Bronchial epithelial cell (primary cell): ENCODE results near the gene SLC7A9. TPM values are rescaled to one million over a fixed set of nuclear protein-coding genes. Genes with fewer than 3 reads are reported as not detected.

Experiments used
- DNase-seq: peaks from one replicate; pipeline ENCODE4 v3.0.0-alpha.2; 2010; ENCODE audit warnings: low read depth
- FAIRE-seq: peaks from 2 replicates; lab custom pipeline; 2011; peaks lifted over from hg19 to GRCh38; lab: Jason Lieb, UNC
- H3K27me3 ChIP-seq: 2 replicates; pipeline ENCODE4 v1.5.1; 2011; ENCODE audit warnings: low read length; ENCODE audit not compliant: control insufficient read depth, insufficient read depth
- H3K36me3 ChIP-seq: 2 replicates; pipeline ENCODE4 v1.5.1; 2011; ENCODE audit warnings: low read length; ENCODE audit not compliant: control insufficient read depth, insufficient read depth
- H3K4me3 ChIP-seq: 2 replicates; pipeline ENCODE4 v1.5.1; 2011; ENCODE audit warnings: mild to moderate bottlenecking, low read depth, low read length, control low read depth
- CTCF ChIP-seq: IDR thresholded peaks from 2 replicates; pipeline ENCODE4 v1.5.1; 2011; ENCODE audit warnings: mild to moderate bottlenecking, moderate library complexity, low read length, control low read depth, inconsistent platforms; ENCODE audit not compliant: insufficient read depth, severe bottlenecking
- total RNA-seq: library from RNA; depleted of rRNA; stranded (reverse); fragments of >200 nt; gene quantifications from 2 replicates; pipeline ENCODE4 v1.2.1, GENCODE V29; 2014

Gene SLC7A9
- total RNA-seq, 1 donor from 2014 or later, result under 0.01 TPM

- Histone ChIP-seq H3K36me3 (no peaks in the 10 kb centered on the region), H3K4me3 (no peak overlapping the region), H3K27me3 (no peaks in the 10 kb centered on the region)
- FAIRE-seq (no peak), DNase-seq (no peak)
- TF ChIP-seq CTCF, result no peak
Observed at GRCh38 chr19:32824916-32825608, 44.5 kb downstream of the SLC7A9 start.

- TF ChIP-seq CTCF, result no peak
- FAIRE-seq, result no peak
- H3K27me3 ChIP-seq, result no peaks in the 10 kb centered on the region
- H3K36me3 ChIP-seq, result no peaks in the 10 kb centered on the region
- H3K4me3 ChIP-seq, result no peak overlapping the region
- DNase-seq, result no peak
Observed at GRCh38 chr19:32824191-32824751, 45.3 kb downstream of the SLC7A9 start.

GRCh38 chr19:32823747-32824102 is 45.8 kb downstream of the SLC7A9 start:
- no peak for FAIRE-seq
- Histone ChIP-seq H3K36me3 (no peaks in the 10 kb centered on the region), H3K4me3 (no peak overlapping the region), H3K27me3 (no peaks in the 10 kb centered on the region)
- no peak for TF ChIP-seq CTCF
- no peak for DNase-seq

GRCh38 chr19:32822916-32823746 is 46.4 kb downstream of the SLC7A9 start:
- Histone ChIP-seq H3K4me3 (no peak overlapping the region), H3K36me3 (no peaks in the 10 kb centered on the region), H3K27me3 (no peaks in the 10 kb centered on the region)
- DNase-seq, result no peak
- no peak for FAIRE-seq
- no peak for TF ChIP-seq CTCF

GRCh38 chr19:32819419-32820400 is 49.9 kb downstream of the SLC7A9 start:
- Histone ChIP-seq H3K36me3 (no peaks in the 10 kb centered on the region), H3K4me3 (no peak overlapping the region), H3K27me3 (no peaks in the 10 kb centered on the region)
- no peak for TF ChIP-seq CTCF
- no peak for FAIRE-seq
- DNase-seq, result no peak
